SK-N-SH (cell line): ENCODE data around the gene TMCO5A.

Experiments
- MAX ChIP-seq: IDR thresholded peaks from 2 replicates; pipeline ENCODE4 v1.4.0; 2012; ENCODE audit warnings: low read depth
- NRF1 ChIP-seq: IDR thresholded peaks from 2 replicates; pipeline ENCODE4 v1.6.1; 2012; ENCODE audit warnings: low read depth, mild to moderate bottlenecking, low read length
- REST ChIP-seq: IDR thresholded peaks from 2 replicates; pipeline ENCODE4 v1.6.1; 2012; ENCODE audit warnings: mild to moderate bottlenecking, low read depth, low read length, moderate library complexity
- TAF1 ChIP-seq: IDR thresholded peaks from 2 replicates; pipeline ENCODE4 v1.6.1; 2012; ENCODE audit warnings: low read depth, mild to moderate bottlenecking, low read length, moderate library complexity, borderline replicate concordance

GRCh38 chr15:37929238-37929637 is 5.2 kb upstream of the TMCO5A start:
- TF ChIP-seq MAX (no peak), TAF1 (no peak), REST (no peak), NRF1 (no peak)
